Measurements from ENCODE around the gene PEAK3. TPM values are rescaled to one million over a fixed set of nuclear protein-coding genes. Genes with fewer than 3 reads are reported as not detected.

The PEAK3 gene
- total RNA-seq, 2 experiments from 2014 or later, result not detected

DNA sequence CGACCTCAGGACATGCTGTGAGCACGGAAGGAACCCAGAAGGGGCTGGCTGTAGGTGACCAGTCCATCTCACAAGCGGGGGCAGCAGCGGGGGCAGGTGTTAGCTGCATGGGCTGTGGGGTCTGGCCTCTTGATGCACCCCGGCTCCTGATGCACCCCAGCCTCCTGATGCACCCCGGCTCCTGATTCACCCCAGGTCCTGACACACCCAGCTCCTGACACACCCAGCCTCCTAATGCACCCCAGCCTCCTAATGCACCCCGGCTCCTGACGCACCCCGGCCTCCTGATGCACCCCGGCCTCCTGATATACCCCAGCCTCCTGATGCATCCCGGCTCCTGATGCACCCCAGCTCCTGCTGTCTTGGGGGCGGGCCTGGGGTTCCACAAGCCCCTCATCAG is 39.0 kb upstream of the PEAK3 start:
- intact Hi-C loops (cut with micrococcal nuclease), result no loop called here
- CTCF ChIA-PET, result interaction anchor here (0.8 kb wide), 1 partner anchor 29 kb away, joined by 3 read pairs; no protein-coding TSS in a partner anchor
- POLR2A ChIA-PET, result interaction anchor here (0.6 to 1.1 kb wide), 4 partner anchors 33 to 1297 kb away, joined by 3 read pairs; no protein-coding TSS in a partner anchor
- H3K27ac Mint-ChIP-seq, result no peak overlapping the region
- no peaks in the 10 kb centered on the region for H3K27me3 Mint-ChIP-seq
- DNase-seq, result no peak
- peaks cover 16% of the 10 kb centered on the region for H3K4me1 Mint-ChIP-seq (ENCODE audit: low read depth)
- no peaks in the 10 kb centered on the region for H3K9me3 Mint-ChIP-seq
- no peak for ATAC-seq
- TF ChIP-seq, protein P1, sequence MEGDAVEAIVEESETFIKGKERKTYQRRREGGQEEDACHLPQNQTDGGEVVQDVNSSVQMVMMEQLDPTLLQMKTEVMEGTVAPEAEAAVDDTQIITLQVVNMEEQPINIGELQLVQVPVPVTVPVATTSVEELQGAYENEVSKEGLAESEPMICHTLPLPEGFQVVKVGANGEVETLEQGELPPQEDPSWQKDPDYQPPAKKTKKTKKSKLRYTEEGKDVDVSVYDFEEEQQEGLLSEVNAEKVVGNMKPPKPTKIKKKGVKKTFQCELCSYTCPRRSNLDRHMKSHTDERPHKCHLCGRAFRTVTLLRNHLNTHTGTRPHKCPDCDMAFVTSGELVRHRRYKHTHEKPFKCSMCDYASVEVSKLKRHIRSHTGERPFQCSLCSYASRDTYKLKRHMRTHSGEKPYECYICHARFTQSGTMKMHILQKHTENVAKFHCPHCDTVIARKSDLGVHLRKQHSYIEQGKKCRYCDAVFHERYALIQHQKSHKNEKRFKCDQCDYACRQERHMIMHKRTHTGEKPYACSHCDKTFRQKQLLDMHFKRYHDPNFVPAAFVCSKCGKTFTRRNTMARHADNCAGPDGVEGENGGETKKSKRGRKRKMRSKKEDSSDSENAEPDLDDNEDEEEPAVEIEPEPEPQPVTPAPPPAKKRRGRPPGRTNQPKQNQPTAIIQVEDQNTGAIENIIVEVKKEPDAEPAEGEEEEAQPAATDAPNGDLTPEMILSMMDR (IDR thresholded peaks at IDR 0.05), result no peak
- H3K36me3 Mint-ChIP-seq (ENCODE audit: low read depth), result peaks cover 18% of the 10 kb centered on the region
- no peak overlapping the region for H3K4me3 Mint-ChIP-seq

DNA sequence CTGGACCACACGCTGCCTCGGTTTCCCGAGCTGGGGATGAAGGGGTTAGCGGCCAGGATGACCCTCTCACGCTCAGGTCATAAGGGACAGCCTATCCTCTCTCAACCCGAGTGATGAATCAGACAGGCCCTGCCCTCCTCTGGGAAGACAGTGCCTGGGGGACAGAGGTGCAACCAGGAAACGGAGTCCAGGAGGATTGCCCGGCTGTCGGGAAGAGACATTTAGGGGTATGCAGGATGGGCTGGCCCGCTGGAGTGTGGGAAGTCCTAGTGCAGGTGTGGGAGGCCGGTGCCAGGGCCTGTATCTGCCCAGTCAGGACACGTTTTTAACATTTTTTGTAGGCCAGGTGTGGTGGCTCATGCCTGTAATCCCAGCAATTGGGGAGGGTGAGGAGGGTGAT is 38.1 kb upstream of the PEAK3 start:
- CTCF ChIA-PET, result no interaction called here
- TF ChIP-seq, protein P1 (IDR thresholded peaks at IDR 0.05), result no peak
- Mint-ChIP-seq H3K4me3 (no peak overlapping the region), H3K9me3 (peaks cover 7% of the 10 kb centered on the region), H3K27ac (no peak overlapping the region), H3K4me1 (ENCODE audit: low read depth) (peaks cover 7% of the 10 kb centered on the region), H3K27me3 (peaks cover under 1% of the 10 kb centered on the region), H3K36me3 (ENCODE audit: low read depth) (peaks cover 12% of the 10 kb centered on the region)
- POLR2A ChIA-PET, result interaction anchor here (6.9 kb wide), 1 partner anchor 6 kb away, joined by 32 read pairs; the partner anchor contains the start of genes LSM7 and SPPL2B
- no peak for ATAC-seq
- DNase-seq, result no peak
- intact Hi-C loops (cut with micrococcal nuclease), result no loop called here

DNA sequence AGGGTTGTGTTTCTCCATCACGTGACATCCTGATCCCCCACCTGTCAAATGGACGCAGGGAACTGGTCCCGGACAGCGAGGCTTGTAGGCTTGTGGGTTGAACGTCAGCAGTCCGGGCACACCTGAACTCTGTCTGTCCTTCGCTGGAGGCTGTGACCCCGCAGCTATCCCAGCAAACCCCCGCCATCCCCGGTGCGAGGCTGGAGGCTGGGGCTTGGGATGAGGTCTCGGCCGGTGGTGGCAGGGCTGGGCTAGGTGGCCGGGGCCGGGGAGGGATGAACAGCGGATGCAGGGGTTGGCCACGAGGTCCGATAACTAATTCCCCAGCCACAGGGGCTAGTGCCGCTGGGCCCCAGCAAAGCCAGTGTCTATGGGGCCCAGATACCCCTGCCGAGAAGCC is 37.6 kb upstream of the PEAK3 start:
- H3K27me3 Mint-ChIP-seq, result peaks cover 3% of the 10 kb centered on the region
- ChIA-PET CTCF (no interaction called here), POLR2A (interaction anchor here (6.9 kb wide), 1 partner anchor 7 kb away, joined by 32 read pairs; the partner anchor contains the start of genes LSM7 and SPPL2B)
- H3K4me3 Mint-ChIP-seq, result no peak overlapping the region
- TF ChIP-seq, protein P1 (IDR thresholded peaks at IDR 0.05), result no peak
- intact Hi-C loops (cut with micrococcal nuclease), result no loop called here
- H3K9me3 Mint-ChIP-seq, result peaks cover 11% of the 10 kb centered on the region
- DNase-seq (no peak), ATAC-seq (no peak)
- H3K36me3 Mint-ChIP-seq (ENCODE audit: low read depth), result peaks cover 13% of the 10 kb centered on the region
- H3K27ac Mint-ChIP-seq, result no peak overlapping the region
- H3K4me1 Mint-ChIP-seq (ENCODE audit: low read depth), result peaks cover 2% of the 10 kb centered on the region

DNA sequence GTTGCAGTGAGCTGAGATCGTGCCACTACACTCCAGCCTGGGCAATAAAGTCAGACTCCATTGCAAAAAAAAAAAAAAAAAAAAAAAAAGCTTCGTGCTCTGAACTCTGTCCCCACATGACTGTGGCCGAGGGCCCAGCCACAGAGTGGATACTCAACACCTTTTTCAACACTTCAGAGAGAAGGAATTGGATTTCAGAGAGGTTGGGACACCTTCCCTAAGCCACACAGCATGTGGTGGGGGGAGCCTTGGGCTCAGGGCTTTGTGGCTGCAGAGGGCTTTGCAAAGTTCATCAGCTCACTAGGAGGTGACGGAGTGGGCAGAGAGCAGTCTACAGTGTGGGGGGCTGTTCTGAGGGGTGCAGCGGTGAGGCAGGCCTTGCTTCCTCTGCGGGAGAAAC is 36.9 kb upstream of the PEAK3 start:
- Mint-ChIP-seq H3K27ac (no peak overlapping the region), H3K4me1 (ENCODE audit: low read depth) (no peaks in the 10 kb centered on the region), H3K27me3 (peaks cover 3% of the 10 kb centered on the region), H3K36me3 (ENCODE audit: low read depth) (peaks cover 7% of the 10 kb centered on the region), H3K9me3 (peaks cover 13% of the 10 kb centered on the region), H3K4me3 (no peak overlapping the region)
- intact Hi-C loops (cut with micrococcal nuclease), result no loop called here
- ATAC-seq (no peak), DNase-seq (no peak)
- ChIA-PET POLR2A (interaction anchor here (6.9 kb wide), 1 partner anchor 8 kb away, joined by 32 read pairs; the partner anchor contains the start of genes LSM7 and SPPL2B), CTCF (no interaction called here)
- TF ChIP-seq, protein P1 (IDR thresholded peaks at IDR 0.05), result no peak

DNA sequence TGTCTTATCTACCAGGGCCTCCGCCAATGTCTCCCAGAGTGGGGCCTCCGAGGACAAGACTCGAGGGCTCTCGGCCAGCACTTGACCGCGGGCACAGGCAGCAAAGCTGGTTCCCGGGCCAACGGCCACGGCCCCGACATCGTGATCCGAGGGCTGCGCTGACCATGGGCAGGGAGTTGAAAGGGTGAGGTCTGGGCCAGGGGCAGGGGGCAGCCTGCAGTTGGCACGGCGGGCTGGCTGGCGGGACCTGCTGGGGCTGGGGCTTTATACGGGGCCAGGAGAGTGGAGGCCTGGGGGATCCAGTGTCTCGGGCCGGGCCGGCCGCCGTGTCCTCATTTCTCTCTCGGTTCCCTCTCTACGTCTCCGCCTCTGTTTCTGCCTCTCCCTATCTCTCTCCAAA is 35.8 kb upstream of the PEAK3 start:
- no peaks in the 10 kb centered on the region for H3K4me1 Mint-ChIP-seq (ENCODE audit: low read depth)
- H3K4me3 Mint-ChIP-seq, result no peak overlapping the region
- DNase-seq, result no peak
- intact Hi-C loops (cut with micrococcal nuclease), result no loop called here
- POLR2A ChIA-PET, result interaction anchor here (1.1 to 6.9 kb wide), 2 partner anchors 9 to 38 kb away, joined by 4 to 32 read pairs; partner anchors contain the start of genes LSM7 and SPPL2B
- TF ChIP-seq, protein P1 (IDR thresholded peaks at IDR 0.05), result no peak
- H3K36me3 Mint-ChIP-seq (ENCODE audit: low read depth), result peaks cover 5% of the 10 kb centered on the region
- no peak for ATAC-seq
- no peak overlapping the region for H3K27ac Mint-ChIP-seq
- CTCF ChIA-PET, result no interaction called here
- H3K27me3 Mint-ChIP-seq, result peaks cover 12% of the 10 kb centered on the region
- peaks cover 13% of the 10 kb centered on the region for H3K9me3 Mint-ChIP-seq

Measured in activated CD8-positive, alpha-beta T cell treated with anti-CD3 and anti-CD28 coated beads for 36 hours (primary cell).